Calu3 (cell line): ENCODE results near the gene RPS19BP1. TPM values are rescaled to one million over a fixed set of nuclear protein-coding genes. Genes with fewer than 3 reads are reported as not detected.
A peak's percentile ranks its signal among the peaks of the same experiment; 100 is the strongest.

ENCODE experiments used
- BruUV-seq: library from RNA; stranded (reverse); fragments of 400-500 nt; replicated peaks from 2 replicates; lab custom pipeline; 2021; lab: Mats Ljungman, UMichigan
- CTCF ChIA-PET: fragments of 300-600 bp; sonication (Branson Sonifier 250); formaldehyde crosslinking; loops from one replicate; lab custom pipeline; 2022; ENCODE audit warnings: antibody characterized with exemption; lab: Charles Lee
- DNase-seq: peaks from one replicate; pipeline ENCODE4 v3.0.0; 2022
- H3K27ac Mint-ChIP-seq: one replicate; pipeline ENCODE4 v1.8.0; 2022; ENCODE audit warnings: mixed read lengths; ENCODE audit not compliant: unreplicated experiment
- H3K27me3 Mint-ChIP-seq: one replicate; pipeline ENCODE4 v1.8.0; 2022; ENCODE audit warnings: mixed read lengths; ENCODE audit not compliant: unreplicated experiment
- H3K36me3 Mint-ChIP-seq: one replicate; pipeline ENCODE4 v1.8.0; 2022; ENCODE audit warnings: mild to moderate bottlenecking, moderate library complexity, mixed read lengths; ENCODE audit not compliant: insufficient read depth, unreplicated experiment
- H3K4me1 Mint-ChIP-seq: one replicate; pipeline ENCODE4 v1.8.0; 2022; ENCODE audit warnings: mild to moderate bottlenecking, low read depth, mixed read lengths; ENCODE audit not compliant: unreplicated experiment
- H3K4me3 Mint-ChIP-seq: one replicate; pipeline ENCODE4 v1.8.0; 2022; ENCODE audit warnings: mild to moderate bottlenecking, low read depth, moderate library complexity, mixed read lengths; ENCODE audit not compliant: unreplicated experiment
- H3K9me3 Mint-ChIP-seq: one replicate; pipeline ENCODE4 v1.8.0; 2022; ENCODE audit warnings: low read depth, mixed read lengths; ENCODE audit not compliant: unreplicated experiment
- CTCF ChIP-seq: fragments of 200-600 bp; IDR thresholded peaks from one replicate; pipeline ENCODE4 v1.8.0; 2022; ENCODE audit warnings: antibody characterized with exemption; ENCODE audit not compliant: unreplicated experiment
- intact Hi-C: fragments of 100-400 bp; cut with micrococcal nuclease; formaldehyde crosslinking; loops from one replicate; pipeline ENCODE4 v1.10.0; 2022; ENCODE audit not compliant: unreplicated experiment
- total RNA-seq: library from RNA; stranded (reverse); gene quantifications from 2 replicates; pipeline ENCODE4 v1.2.3, GENCODE V29; 2022

Gene RPS19BP1
- total RNA-seq, 1 experiment from 2014 or later, result 87.7 TPM

- TF ChIP-seq CTCF, result no peak
- intact Hi-C loops, result no loop called here
- peaks cover 19% of the 10 kb centered on the region for H3K4me1 Mint-ChIP-seq
- H3K9me3 Mint-ChIP-seq, result peaks cover 7% of the 10 kb centered on the region
- H3K36me3 Mint-ChIP-seq, result no peaks in the 10 kb centered on the region
- no peak for DNase-seq
- BruUV-seq, result no TSS peak
- no peak overlapping the region for H3K27ac Mint-ChIP-seq
- peaks cover 23% of the 10 kb centered on the region for H3K27me3 Mint-ChIP-seq
- CTCF ChIA-PET, result no interaction called here
- H3K4me3 Mint-ChIP-seq, result no peak overlapping the region
Observed at GRCh38 chr22:39563571-39564428, 31.3 kb upstream of the RPS19BP1 start.

GRCh38 chr22:39562839-39563489, 30.4 kb upstream of the RPS19BP1 start:
- CTCF ChIA-PET, result interaction anchor here (0.5 kb wide), 1 partner anchor 1325 kb away, joined by 3 read pairs; no protein-coding TSS in a partner anchor
- no TSS peak for BruUV-seq
- Mint-ChIP-seq H3K36me3 (no peaks in the 10 kb centered on the region), H3K4me3 (no peak overlapping the region), H3K4me1 (peaks cover 15% of the 10 kb centered on the region), H3K27ac (no peak overlapping the region), H3K27me3 (peaks cover 31% of the 10 kb centered on the region), H3K9me3 (peaks cover 7% of the 10 kb centered on the region)
- TF ChIP-seq CTCF, result no peak
- intact Hi-C loops, result no loop called here
- no peak for DNase-seq

- CTCF ChIA-PET, result interaction anchor here (1.2 to 1.5 kb wide), 4 partner anchors 27 to 484 kb away, joined by 3 to 5 read pairs (median 4); no protein-coding TSS in a partner anchor
- Mint-ChIP-seq H3K9me3 (no peaks in the 10 kb centered on the region), H3K4me3 (no peak overlapping the region), H3K27me3 (peaks cover 60% of the 10 kb centered on the region), H3K4me1 (peaks cover 10% of the 10 kb centered on the region), H3K36me3 (no peaks in the 10 kb centered on the region), H3K27ac (no peak overlapping the region)
- intact Hi-C loops, result no loop called here
- BruUV-seq, result no TSS peak
- TF ChIP-seq CTCF, result no peak
- no peak for DNase-seq
Observed at GRCh38 chr22:39560127-39560526, 27.6 kb upstream of the RPS19BP1 start.

- intact Hi-C loops, result no loop called here
- peaks cover 10% of the 10 kb centered on the region for H3K4me1 Mint-ChIP-seq
- peak; percentile 78 for TF ChIP-seq CTCF
- no peaks in the 10 kb centered on the region for H3K9me3 Mint-ChIP-seq
- no TSS peak for BruUV-seq
- no peak overlapping the region for H3K4me3 Mint-ChIP-seq
- CTCF ChIA-PET, result interaction anchor here (0.6 to 1.5 kb wide), 5 partner anchors 19 to 484 kb away, joined by 3 to 5 read pairs (median 4); no protein-coding TSS in a partner anchor
- no peak overlapping the region for H3K27ac Mint-ChIP-seq
- no peaks in the 10 kb centered on the region for H3K36me3 Mint-ChIP-seq
- DNase-seq, result peak; percentile 65
- peaks cover 65% of the 10 kb centered on the region for H3K27me3 Mint-ChIP-seq
Observed at GRCh38 chr22:39559456-39560105, 27.0 kb upstream of the RPS19BP1 start.
